ENCODE data around the gene VPS13D. TPM values are rescaled to one million over a fixed set of nuclear protein-coding genes. Genes with fewer than 3 reads are reported as not detected.

VPS13D gene
- polyA plus RNA-seq, 3 donors = 3.6 to 20.2 (median 5.1) TPM

DNA sequence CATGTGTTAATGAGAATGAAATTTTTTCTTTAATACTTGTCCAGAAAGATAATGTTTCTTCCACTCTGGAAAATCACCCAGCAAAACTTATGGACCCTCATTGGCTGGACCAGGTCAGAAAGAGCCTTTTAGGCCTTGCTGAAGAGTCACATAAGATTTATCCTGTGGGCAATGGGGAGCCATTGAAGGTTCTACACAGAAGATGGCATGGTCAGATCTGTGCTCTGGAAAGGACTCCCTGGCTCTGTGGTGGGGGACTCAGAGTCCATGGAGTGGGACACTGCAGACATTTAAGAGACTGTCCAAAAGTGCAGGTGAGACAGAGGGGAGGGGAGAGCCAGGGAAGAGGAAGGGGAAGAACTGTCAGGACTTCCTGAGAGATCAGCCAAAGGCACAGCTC, 321.8 kb downstream of the VPS13D start:
- no peak for DNase-seq

GRCh38 chr1:12552111-12552888, 322.5 kb downstream of the VPS13D start:
- Mint-ChIP-seq H3K36me3 (no peaks in the 10 kb centered on the region), H3K4me3 (no peak overlapping the region), H3K27me3 (ENCODE audit: low read depth in 3 of 3) (peaks cover 0 to 5% (median 4%) of the 10 kb centered on the region in 3 donors), H3K4me1 (peaks cover 5% of the 10 kb centered on the region), H3K9me3 (peaks cover 0 to 3% (median 0%) of the 10 kb centered on the region in 7 donors), H3K27ac (no peak overlapping the region)
- Histone ChIP-seq H3K36me3 (replicated peaks in 1 of 2; ENCODE audit: control insufficient read depth in 1 of 2, insufficient read depth in 2 of 2, low read length in 2 of 2) (no peaks in the 10 kb centered on the region), H3K79me2 (ENCODE audit: insufficient read depth, low read length) (no peaks in the 10 kb centered on the region), H2AFZ (ENCODE audit: insufficient read depth, low read depth, low read length, poor library complexity, severe bottlenecking) (no peak overlapping the region), H4K20me1 (ENCODE audit: insufficient read depth, low read length) (no peaks in the 10 kb centered on the region), H3K9ac (ENCODE audit: insufficient read depth, low read length, poor library complexity, severe bottlenecking) (no peak overlapping the region), H3K27me3 (ENCODE audit: control insufficient read depth in 2 of 2, insufficient read depth in 2 of 2, low read length in 2 of 2) (no peaks in the 10 kb centered on the region), H3K9me3 (replicated peaks in 1 of 2; ENCODE audit: control insufficient read depth in 1 of 2, insufficient read depth in 1 of 2, low read length in 2 of 2) (no peaks in the 10 kb centered on the region), H3K4me2 (replicated peaks; ENCODE audit: extremely low read depth, low read length, poor library complexity, severe bottlenecking) (no peak overlapping the region), H3K27ac (ENCODE audit: low read depth in 1 of 2, low read length in 2 of 2) (no peak overlapping the region), H3K4me3 (replicated peaks in 1 of 3; ENCODE audit: low read depth in 2 of 3, low read length in 3 of 3) (no peak overlapping the region), H3K4me1 (ENCODE audit: control insufficient read depth in 1 of 2, insufficient read depth in 2 of 2, low read length in 2 of 2) (no peaks in the 10 kb centered on the region)
- no peak for DNase-seq
- TF ChIP-seq, protein P1, sequence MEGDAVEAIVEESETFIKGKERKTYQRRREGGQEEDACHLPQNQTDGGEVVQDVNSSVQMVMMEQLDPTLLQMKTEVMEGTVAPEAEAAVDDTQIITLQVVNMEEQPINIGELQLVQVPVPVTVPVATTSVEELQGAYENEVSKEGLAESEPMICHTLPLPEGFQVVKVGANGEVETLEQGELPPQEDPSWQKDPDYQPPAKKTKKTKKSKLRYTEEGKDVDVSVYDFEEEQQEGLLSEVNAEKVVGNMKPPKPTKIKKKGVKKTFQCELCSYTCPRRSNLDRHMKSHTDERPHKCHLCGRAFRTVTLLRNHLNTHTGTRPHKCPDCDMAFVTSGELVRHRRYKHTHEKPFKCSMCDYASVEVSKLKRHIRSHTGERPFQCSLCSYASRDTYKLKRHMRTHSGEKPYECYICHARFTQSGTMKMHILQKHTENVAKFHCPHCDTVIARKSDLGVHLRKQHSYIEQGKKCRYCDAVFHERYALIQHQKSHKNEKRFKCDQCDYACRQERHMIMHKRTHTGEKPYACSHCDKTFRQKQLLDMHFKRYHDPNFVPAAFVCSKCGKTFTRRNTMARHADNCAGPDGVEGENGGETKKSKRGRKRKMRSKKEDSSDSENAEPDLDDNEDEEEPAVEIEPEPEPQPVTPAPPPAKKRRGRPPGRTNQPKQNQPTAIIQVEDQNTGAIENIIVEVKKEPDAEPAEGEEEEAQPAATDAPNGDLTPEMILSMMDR (IDR thresholded peaks at IDR 0.05) = no peak
- intact Hi-C loops (cut with micrococcal nuclease) = no loop called here
- WGBS (ENCODE audit: insufficient coverage) = 92% methylated on average over 27 of the region's 27 CpGs

More for the DNA sequence above, 321.8 kb downstream of the VPS13D start:
- no peak overlapping the region for H3K27ac ChIP-seq (ENCODE audit: low read depth in 1 of 2, low read length in 2 of 2)
- Mint-ChIP-seq H3K27me3 (ENCODE audit: low read depth in 3 of 3) (peaks cover 0 to 5% (median 2%) of the 10 kb centered on the region in 3 donors), H3K9me3 (peaks cover 0 to 3% (median 0%) of the 10 kb centered on the region in 7 donors), H3K4me1 (peaks cover 2% of the 10 kb centered on the region), H3K36me3 (no peaks in the 10 kb centered on the region), H3K4me3 (no peak overlapping the region), H3K27ac (no peak overlapping the region)
- no peaks in the 10 kb centered on the region for H4K20me1 ChIP-seq (ENCODE audit: insufficient read depth, low read length)
- intact Hi-C loops (cut with micrococcal nuclease) = no loop called here
- H3K4me3 ChIP-seq (replicated peaks in 1 of 3; ENCODE audit: low read depth in 2 of 3, low read length in 3 of 3) = no peak overlapping the region
- no peak overlapping the region for H2AFZ ChIP-seq (ENCODE audit: insufficient read depth, low read depth, low read length, poor library complexity, severe bottlenecking)
- no peak overlapping the region for H3K9ac ChIP-seq (ENCODE audit: insufficient read depth, low read length, poor library complexity, severe bottlenecking)
- no peaks in the 10 kb centered on the region for H3K27me3 ChIP-seq (ENCODE audit: control insufficient read depth in 2 of 2, insufficient read depth in 2 of 2, low read length in 2 of 2)
- H3K4me2 ChIP-seq (replicated peaks; ENCODE audit: extremely low read depth, low read length, poor library complexity, severe bottlenecking) = no peak overlapping the region
- H3K36me3 ChIP-seq (replicated peaks in 1 of 2; ENCODE audit: control insufficient read depth in 1 of 2, insufficient read depth in 2 of 2, low read length in 2 of 2) = no peaks in the 10 kb centered on the region
- H3K4me1 ChIP-seq (ENCODE audit: control insufficient read depth in 1 of 2, insufficient read depth in 2 of 2, low read length in 2 of 2) = no peaks in the 10 kb centered on the region
- H3K79me2 ChIP-seq (ENCODE audit: insufficient read depth, low read length) = no peaks in the 10 kb centered on the region
- TF ChIP-seq, protein P1 (IDR thresholded peaks at IDR 0.05) = no peak
- H3K9me3 ChIP-seq (replicated peaks in 1 of 2; ENCODE audit: control insufficient read depth in 1 of 2, insufficient read depth in 1 of 2, low read length in 2 of 2) = no peaks in the 10 kb centered on the region

Data from CD14-positive monocyte (primary cell).